Amniotic stem cell (primary cell): ENCODE measurements around the gene GIGYF2.
"Not testable (repeated sequence)": the region's sequence is repeated elsewhere in the genome, so short reads cannot be mapped to it uniquely, and the experiment has no call there.

ENCODE experiments used
- DNase-seq: peaks from one replicate; lab custom pipeline; 2025; lab: John Stamatoyannopoulos, UW

Gene GIGYF2

DNA sequence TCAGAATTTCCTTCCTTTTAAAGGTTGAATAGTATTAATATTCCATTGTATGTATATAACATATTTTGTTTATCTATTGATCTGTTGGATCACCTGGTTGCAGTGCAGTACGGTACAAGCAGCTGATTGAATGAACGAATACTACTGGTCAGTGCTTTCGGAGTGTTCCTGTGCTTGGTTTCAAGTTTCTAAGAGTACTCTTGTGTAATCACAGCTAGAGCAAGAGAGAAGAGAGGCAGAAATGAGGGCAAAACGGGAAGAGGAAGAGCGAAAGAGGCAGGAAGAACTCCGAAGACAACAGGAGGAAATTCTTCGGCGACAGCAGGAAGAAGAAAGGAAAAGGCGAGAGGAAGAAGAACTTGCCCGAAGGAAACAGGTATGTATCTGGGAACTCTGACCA is 119.5 kb downstream of the GIGYF2 start:
- DNase-seq: no peak

DNA sequence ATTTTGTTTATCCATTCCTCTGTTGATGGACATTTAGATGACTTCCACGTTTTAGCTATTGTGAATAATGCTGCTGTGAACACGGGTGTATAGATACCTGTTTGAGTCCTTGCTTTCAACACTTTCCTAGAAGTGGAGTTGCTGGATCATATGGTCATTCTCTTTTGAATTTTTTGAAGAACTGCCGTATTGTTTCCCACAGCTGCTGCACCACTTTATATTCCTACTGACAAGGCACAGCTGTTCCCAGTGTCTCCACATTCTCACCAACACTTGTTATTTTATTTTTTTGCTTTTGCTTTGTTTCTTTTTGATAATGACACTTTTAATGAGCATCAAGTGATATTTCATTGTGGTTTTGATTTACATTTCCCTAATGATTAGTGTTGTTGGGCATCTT is 120.6 kb downstream of the GIGYF2 start:
- DNase-seq: no peak

- no peak for DNase-seq
Observed at GRCh38 chr2:232829988-232830387, 132.9 kb downstream of the GIGYF2 start.

DNA sequence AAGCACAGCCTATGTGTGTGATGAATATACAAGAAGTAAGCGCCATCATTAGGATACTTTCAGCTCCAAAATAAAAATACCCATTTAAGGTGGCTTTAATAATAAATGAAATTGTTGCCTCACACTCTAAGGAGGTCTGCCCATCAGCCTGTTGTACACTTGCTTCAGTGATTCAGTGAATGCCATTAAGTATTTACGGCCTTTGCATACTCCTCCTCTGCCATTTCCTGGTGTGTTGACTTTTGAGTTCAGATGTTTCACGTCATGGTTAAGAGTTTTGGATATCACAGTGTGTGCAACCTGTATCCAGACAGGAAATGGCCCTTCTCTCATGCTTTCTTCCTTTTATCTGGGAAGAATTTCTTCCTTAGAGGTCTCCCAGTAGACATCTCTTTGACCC is 134.4 kb downstream of the GIGYF2 start:
- no peak for DNase-seq

DNA sequence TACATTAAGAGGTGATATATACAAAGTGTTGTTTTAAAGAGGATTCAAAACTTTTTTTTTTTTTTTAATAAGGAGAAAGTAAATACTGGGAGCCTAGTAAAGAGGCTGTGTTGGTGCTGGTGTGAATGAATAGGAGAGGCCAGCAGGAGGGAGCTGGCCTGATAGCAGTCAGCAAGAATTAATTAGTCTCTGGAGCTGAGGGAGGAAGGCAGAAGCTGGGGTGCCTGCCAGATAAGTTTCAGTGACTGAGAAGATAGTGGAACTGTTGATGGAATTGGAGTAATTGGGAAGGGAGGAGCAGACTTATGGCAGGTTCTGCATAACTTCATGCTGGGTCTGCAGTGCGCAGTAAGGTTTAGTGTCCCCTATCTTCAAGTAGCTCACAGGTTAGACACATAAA is 136.7 kb downstream of the GIGYF2 start:
- no peak for DNase-seq

GRCh38 chr2:232835687-232836208 is 138.6 kb downstream of the GIGYF2 start:
- no peak for DNase-seq

- DNase-seq: no peak
Observed at GRCh38 chr2:232836934-232837333, 139.8 kb downstream of the GIGYF2 start.

DNA sequence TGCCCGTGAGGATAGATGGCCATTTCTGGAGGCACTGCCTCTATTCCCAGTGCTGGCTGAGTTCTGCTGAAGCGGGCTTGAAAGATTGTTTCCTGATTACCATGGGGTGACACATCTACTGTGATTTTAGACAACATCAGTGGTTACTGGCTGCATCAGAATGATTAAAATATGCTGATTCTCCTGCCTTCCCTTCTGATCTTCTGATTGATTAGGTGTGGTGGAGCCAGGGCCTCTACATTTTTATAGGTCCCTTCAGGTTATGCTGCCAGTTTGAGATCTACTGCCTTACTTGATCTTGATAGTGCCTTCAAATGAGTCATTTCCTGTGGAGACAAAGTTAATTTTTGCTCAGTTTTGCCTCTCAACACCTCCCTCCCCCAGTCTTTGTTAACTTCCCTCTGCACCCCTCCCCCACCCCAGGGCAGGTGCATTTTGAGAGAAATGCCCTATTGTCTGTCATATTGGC is 141.3 kb downstream of the GIGYF2 start:
- DNase-seq: no peak

GRCh38 chr2:232839411-232840079 is 142.4 kb downstream of the GIGYF2 start:
- DNase-seq: no peak

DNA sequence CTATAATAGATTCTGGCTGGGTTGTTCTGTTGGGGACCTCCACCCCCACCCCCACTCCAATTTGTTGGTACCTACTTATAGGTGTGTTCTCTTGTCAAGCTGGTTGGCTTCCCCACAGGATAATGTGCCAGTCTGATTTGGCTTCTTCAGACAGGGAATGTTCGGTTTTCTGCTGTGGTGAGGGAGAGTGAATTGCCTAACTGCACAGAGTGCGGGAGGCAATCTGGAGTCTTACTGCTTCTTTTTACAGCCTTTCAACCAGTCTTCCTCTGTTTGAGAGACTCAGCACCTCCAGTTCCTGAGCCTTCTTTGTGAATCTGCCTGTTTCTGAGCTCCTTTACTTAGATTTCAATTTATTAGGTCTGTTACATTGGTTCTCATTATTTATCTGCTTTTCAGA is 145.6 kb downstream of the GIGYF2 start:
- no peak for DNase-seq

- DNase-seq: no peak
Observed at GRCh38 chr2:232843834-232844233, 146.7 kb downstream of the GIGYF2 start.

GRCh38 chr2:232846055-232846454 is 148.9 kb downstream of the GIGYF2 start:
- DNase-seq: no peak

GRCh38 chr2:232850039-232850438 is 152.9 kb downstream of the GIGYF2 start:
- no peak for DNase-seq

- DNase-seq: not testable (repeated sequence)
Observed at GRCh38 chr2:232852081-232852480, 154.9 kb downstream of the GIGYF2 start.

DNA sequence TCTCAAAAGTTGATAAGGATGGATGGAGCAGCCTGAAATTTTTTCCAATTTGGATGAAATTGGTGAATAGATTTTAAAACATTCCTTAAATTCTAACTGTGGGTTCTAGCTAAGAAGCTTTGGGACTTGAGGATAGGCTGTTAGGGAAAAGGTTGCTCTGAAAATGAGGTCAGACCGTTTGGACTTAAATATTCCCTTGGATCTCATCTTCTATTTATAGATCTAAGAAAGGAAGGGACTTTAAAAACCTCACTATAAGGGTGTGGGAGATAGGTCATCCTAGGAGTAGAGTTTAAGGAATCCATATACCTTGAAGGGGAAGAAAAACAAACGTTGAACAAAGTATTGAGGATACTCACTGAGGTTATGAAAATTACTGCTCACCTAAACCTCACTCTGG is 155.5 kb downstream of the GIGYF2 start:
- DNase-seq: no peak

DNA sequence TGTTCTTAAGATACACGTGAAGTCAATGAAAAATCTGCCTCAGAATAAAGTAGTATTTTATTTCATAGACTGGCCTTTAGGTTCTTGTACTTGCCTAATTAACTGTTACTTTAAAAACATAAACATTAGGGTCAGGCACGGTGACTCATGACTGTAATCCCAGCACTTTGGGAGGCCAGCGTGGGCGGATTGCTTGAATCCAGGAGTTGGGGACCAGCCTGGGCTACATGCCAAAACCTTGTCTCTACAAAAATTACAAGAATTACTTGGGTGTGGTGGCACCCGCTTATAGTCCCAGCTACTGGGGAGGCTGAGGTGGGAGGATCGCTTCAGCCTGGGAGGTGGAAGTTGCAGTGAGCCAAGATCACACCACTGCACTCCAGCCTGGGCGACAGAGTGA is 157.0 kb downstream of the GIGYF2 start:
- DNase-seq: peak; percentile 65

DNA sequence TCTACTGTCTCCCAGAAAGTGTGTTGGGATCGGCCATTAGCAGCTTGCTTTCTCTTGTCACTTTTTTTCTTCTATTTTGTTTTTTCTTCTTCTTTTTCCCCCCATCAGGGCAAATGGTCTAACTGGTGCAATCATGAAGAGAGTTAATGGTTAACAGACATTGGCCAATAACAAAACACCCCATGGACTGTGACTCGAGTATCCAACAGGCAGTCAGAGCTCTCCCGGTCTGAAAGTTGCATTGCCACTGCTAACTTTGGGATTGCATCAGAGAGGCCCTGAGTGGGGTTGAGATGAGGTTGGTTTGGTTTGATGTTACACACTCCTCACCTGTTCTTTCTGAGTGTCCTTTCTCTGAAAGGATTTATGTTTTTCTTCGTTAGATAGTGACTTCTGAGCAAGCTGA is 160.0 kb downstream of the GIGYF2 start:
- no peak for DNase-seq

DNA sequence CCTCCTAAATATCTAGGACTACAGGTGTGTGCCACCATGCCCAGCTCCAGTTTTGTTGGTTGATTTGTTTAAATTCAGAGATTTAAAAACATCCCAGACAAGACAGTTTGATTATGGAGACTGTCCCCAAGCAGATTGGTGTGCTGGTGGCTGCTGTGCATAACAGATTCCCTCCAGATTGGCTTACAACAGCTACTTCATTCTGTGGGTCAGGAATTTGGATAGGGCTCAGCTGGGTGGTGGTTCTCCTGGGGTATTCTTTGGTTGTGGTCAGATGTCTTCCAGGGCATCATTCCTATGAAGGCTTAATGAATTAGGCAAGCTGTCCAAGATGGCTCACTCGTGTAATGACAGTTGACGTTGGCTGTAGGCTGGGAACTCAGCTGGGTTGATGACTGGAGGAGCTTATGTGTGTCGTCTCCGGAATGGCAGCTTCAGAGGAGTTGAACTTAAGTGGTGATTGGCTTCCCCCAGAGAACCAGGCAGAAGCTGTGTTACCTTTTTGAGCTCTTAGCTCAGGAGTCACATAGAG is 162.3 kb downstream of the GIGYF2 start:
- no peak for DNase-seq

DNA sequence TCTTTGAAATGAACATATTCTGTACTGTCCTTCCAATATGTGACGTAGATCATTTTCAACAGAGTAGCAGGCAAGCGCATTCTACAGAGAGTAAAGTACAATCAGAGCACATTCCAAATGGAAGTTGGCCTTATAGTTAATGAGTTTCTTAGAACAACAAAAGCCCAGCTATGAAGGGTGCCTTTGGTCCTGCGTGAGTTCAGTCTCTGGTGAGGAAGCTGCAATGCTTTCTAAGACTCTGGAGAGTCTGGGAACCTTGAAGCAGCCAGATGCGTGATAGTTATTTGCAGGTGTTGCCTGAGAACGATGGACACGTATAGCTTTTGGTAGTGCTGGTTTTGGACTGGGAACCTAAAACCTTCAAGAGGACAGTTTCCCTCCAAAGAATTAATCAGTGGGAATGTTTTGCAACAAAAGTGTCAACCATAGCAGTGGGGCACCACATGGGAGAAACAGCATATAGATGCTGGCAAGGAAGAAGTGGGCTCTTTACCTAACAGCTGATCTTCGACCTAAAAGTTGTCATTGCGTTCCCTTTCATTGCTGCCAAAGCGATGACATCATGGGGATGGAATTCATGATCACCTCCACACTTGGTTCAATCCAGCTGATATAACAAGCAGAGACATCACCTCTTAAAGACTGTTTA is 163.6 kb downstream of the GIGYF2 start:
- no peak for DNase-seq

DNA sequence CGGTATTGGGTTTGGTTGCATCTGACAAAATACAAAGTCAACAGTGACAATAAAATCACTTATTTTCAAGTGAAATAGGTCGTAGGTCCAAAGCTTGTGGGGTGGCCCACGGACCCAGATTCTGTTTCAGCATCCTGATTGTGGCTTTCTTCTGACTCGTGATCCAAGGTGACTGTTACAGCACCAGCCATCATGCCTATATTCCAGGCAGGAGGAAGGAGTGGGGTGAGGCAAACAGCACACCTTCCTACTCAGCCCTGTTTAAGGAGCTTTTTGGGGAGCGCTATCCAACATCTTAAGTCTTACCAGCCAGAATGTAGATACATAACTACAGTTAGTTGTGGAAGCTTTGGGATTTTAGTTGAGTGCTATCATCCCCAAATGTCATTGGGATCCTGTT is 164.2 kb downstream of the GIGYF2 start:
- no peak for DNase-seq

DNA sequence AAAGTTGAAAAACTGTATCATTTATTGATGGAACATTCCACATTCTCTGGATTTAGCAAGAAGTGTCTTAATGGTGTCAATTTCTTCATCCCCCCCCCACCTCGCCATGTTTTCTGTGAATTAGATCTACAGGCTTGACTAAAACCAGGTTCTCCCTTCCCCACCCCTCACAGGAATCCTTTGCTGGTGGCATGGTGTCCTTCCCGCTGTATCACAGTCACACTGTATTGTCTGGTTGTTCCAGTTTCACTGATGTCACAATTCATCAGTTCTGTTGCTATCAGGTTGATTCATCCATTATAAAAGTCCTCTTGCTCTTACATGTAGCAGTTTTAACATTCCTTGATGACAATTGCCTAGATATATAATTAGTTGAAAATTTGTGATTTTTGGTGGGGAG is 166.9 kb downstream of the GIGYF2 start:
- no peak for DNase-seq

DNA sequence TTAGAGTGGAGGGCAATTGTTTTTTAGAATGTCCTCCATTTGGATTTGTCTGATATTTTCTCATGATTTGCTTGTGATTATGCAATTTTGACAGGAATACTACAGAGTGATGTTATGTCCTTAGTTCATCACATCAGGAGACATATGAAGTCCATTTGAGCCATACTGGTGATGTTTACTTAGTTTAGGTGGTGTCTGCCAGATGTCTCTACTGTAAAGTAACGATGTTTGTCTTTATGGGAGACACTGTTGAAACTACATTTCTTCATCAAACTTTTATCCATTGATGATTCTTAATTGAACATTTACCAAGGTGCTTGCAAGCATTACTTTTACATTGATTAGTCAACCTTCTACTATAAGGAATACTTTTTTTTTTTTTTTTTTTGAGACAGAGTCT is 168.0 kb downstream of the GIGYF2 start:
- no peak for DNase-seq

DNA sequence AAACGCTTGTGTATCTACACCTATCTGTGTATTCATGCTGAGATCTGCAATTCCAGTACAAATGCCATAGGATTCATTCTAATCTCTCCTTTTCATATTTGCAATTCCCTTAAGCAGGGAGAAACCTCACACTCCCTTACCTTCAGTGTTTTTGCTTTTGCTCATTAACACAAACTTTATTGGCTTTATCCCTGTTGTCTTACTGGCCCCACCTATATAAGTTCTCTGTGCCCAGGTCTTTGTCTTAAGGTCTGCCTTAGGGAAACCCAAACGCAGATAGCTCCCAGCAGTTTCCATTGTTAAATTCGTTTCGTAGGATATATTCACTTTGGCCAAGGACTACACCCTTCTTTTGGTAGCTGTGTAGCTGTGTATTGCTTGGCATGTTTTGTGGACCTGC is 169.0 kb downstream of the GIGYF2 start:
- no peak for DNase-seq
